ENCODE results near the gene GBX1. TPM values are rescaled to one million over a fixed set of nuclear protein-coding genes. Genes with fewer than 3 reads are reported as not detected.

GBX1 gene
- total and polyA plus RNA-seq, 7 donors = 0.07 to 1.9 (median 0.65) TPM; not detected in 1

GRCh38 chr7:151175047-151175792, 7.7 kb upstream of the GBX1 start:
- no peak overlapping the region for H3K27ac ChIP-seq
- intact Hi-C loops (cut with DNase I) = no loop called here

GRCh38 chr7:151174246-151175046, 7.0 kb upstream of the GBX1 start:
- no peak overlapping the region for H3K27ac ChIP-seq
- no peak overlapping the region for H3K4me3 ChIP-seq
- H3K36me3 ChIP-seq (ENCODE audit: insufficient read depth in 1 of 2, low read depth in 1 of 2) = peaks cover 0 to 12% of the 10 kb centered on the region in 2 donors
- intact Hi-C loops (cut with DNase I) = loop anchor here in 1 of 2 donors (5.0 kb wide), 1 partner anchor 128 kb away; no protein-coding TSS in a partner anchor
- H3K4me1 ChIP-seq = peaks cover 25% of the 10 kb centered on the region
- ATAC-seq = peak; percentile 53 to 68 (median 58)
- no peak for TF ChIP-seq CTCF (IDR thresholded peaks at IDR 0.05)
- H3K9me3 ChIP-seq = no peaks in the 10 kb centered on the region
- WGBS, 3 donors = 64 to 74% (median 68%) methylated on average over 71 to 77 of the region's 77 CpGs
- peak; percentile 54 to 83 for DNase-seq
- H3K27me3 ChIP-seq (ENCODE audit: insufficient read depth in 3 of 3, low read length in 2 of 3) = no peaks in the 10 kb centered on the region

More at GRCh38 chr7:151175047-151175792, 7.7 kb upstream of the GBX1 start:
- Histone ChIP-seq H3K4me3 (no peak overlapping the region), H3K9me3 (no peaks in the 10 kb centered on the region), H3K27me3 (ENCODE audit: insufficient read depth in 3 of 3, low read length in 2 of 3) (no peaks in the 10 kb centered on the region), H3K4me1 (peaks cover 25% of the 10 kb centered on the region), H3K36me3 (ENCODE audit: insufficient read depth in 1 of 2, low read depth in 1 of 2) (peaks cover 0 to 12% of the 10 kb centered on the region in 2 donors)
- WGBS, 3 donors = 63 to 77% (median 63%) methylated on average over 16 of the region's 16 CpGs
- no peak for TF ChIP-seq CTCF (IDR thresholded peaks at IDR 0.05)
- ATAC-seq = no peak
- peak in 1 of 2 donors; percentile 27 for DNase-seq

- peaks cover 0 to 12% of the 10 kb centered on the region in 2 donors for H3K36me3 ChIP-seq (ENCODE audit: insufficient read depth in 1 of 2, low read depth in 1 of 2)
- TF ChIP-seq CTCF (IDR thresholded peaks at IDR 0.05) = no peak
- WGBS, 3 donors = 78 to 90% (median 83%) methylated on average over 39 to 43 of the region's 43 CpGs
- no peak overlapping the region for H3K4me3 ChIP-seq
- no peak overlapping the region for H3K27ac ChIP-seq
- DNase-seq (peak in 1 of 2 donors; percentile 56), ATAC-seq (no peak)
- H3K4me1 ChIP-seq = peaks cover 29% of the 10 kb centered on the region
- intact Hi-C loops (cut with DNase I) = loop anchor here in 1 of 2 donors (1.0 to 5.0 kb wide), 2 partner anchors 49 to 129 kb away; no protein-coding TSS in a partner anchor
- no peaks in the 10 kb centered on the region for H3K9me3 ChIP-seq
- H3K27me3 ChIP-seq (ENCODE audit: insufficient read depth in 3 of 3, low read length in 2 of 3) = no peaks in the 10 kb centered on the region
Observed at GRCh38 chr7:151173386-151174245, 6.1 kb upstream of the GBX1 start.

All from psoas muscle (tissue), 8 donors.